OCI-LY3 (cell line): ENCODE data around the gene FFAR4.

Experiments
- CTCF ChIP-seq: fragments of 200-600, 300-600 bp; sonication (generic); IDR thresholded peaks from 2 replicates; pipeline ENCODE4 v1.5.1; 2014; ENCODE audit warnings: antibody characterized with exemption, low read length, low read depth
- EZH2phosphoT487 ChIP-seq: fragments of 200-600 bp; shearing (Covaris generic); IDR thresholded peaks from 2 replicates; pipeline ENCODE4 v1.6.1; 2018; ENCODE audit warnings: antibody characterized with exemption, mixed run types, low read depth

GRCh38 chr10:93547522-93547921 is 18.9 kb upstream of the FFAR4 start:
- TF ChIP-seq CTCF, result no peak
- no peak for TF ChIP-seq EZH2phosphoT487
